AG10803 (cell line): ENCODE data around the gene RPGRIP1L.
A peak's percentile ranks its signal among the peaks of the same experiment; 100 is the strongest.
"Not testable (repeated sequence)": the region's sequence is repeated elsewhere in the genome, so short reads cannot be mapped to it uniquely, and the experiment has no call there.

Experiments
- DNase-seq: peaks from one replicate; pipeline ENCODE4 v3.0.0; 2010; ENCODE audit warnings: low read depth
- H3K4me3 ChIP-seq: 2 replicates; pipeline ENCODE4 v1.5.1; 2011; ENCODE audit warnings: mild to moderate bottlenecking, low read length, control low read depth
- CTCF ChIP-seq: conservative IDR thresholded peaks from 2 replicates; pipeline ENCODE4 v1.5.1; 2011; ENCODE audit warnings: mild to moderate bottlenecking, low read length, control low read depth, inconsistent platforms

Gene RPGRIP1L

GRCh38 chr16:53712065-53712464, 8.4 kb upstream of the RPGRIP1L start:
- no peak for DNase-seq
- H3K4me3 ChIP-seq, result no peak overlapping the region
- no peak for TF ChIP-seq CTCF

- no peak for TF ChIP-seq CTCF
- DNase-seq, result no peak
Observed at GRCh38 chr16:53711390-53711789, 7.7 kb upstream of the RPGRIP1L start.

GRCh38 chr16:53708490-53708889, 4.8 kb upstream of the RPGRIP1L start:
- no peak for TF ChIP-seq CTCF
- no peak for DNase-seq
- no peak overlapping the region for H3K4me3 ChIP-seq

More at GRCh38 chr16:53711390-53711789, 7.7 kb upstream of the RPGRIP1L start:
- H3K4me3 ChIP-seq, result no peak overlapping the region

GRCh38 chr16:53707671-53708070, 4.0 kb upstream of the RPGRIP1L start:
- H3K4me3 ChIP-seq, result no peak overlapping the region
- TF ChIP-seq CTCF, result no peak
- DNase-seq, result no peak

GRCh38 chr16:53704445-53704813, 770 bp upstream of the RPGRIP1L start:
- no peak for TF ChIP-seq CTCF
- peak overlapping the region; percentile 63 for H3K4me3 ChIP-seq
- no peak for DNase-seq

- not testable (repeated sequence) for DNase-seq, H3K4me3 ChIP-seq
Observed at GRCh38 chr16:53698271-53698670, 5.4 kb downstream of the RPGRIP1L start.

GRCh38 chr16:53695070-53695469, 8.6 kb downstream of the RPGRIP1L start:
- TF ChIP-seq CTCF, result no peak
- H3K4me3 ChIP-seq, result no peak overlapping the region
- DNase-seq, result peak; percentile 84

- no peak for DNase-seq
- H3K4me3 ChIP-seq, result no peak overlapping the region
- no peak for TF ChIP-seq CTCF
Observed at GRCh38 chr16:53693320-53693719, 10.3 kb downstream of the RPGRIP1L start.
